ENCODE results near the gene FBXL20.

FBXL20 gene

DNA sequence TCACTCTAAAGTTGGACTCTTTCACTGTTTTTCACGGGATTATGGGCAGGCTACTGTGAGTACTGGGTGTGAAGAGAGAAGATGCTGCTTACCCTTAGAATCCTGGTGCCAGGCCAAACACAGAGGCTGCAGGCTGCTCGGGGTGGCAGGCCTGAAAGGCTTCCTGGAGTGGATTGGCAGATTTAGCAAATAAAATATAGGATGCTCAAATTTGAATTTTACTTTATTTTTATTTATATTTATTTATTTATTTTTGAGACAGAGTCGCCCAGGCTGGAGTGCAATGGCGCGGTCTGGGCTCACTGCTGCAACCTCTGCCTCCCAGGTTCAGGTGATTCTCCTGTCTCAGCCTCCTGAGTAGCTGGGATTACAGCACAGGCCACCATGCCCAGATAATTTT is 160.8 kb downstream of the FBXL20 start:
- no peaks in the 10 kb centered on the region for H3K36me3 Mint-ChIP-seq
- DNase-seq = no peak
- CTCF ChIA-PET = interaction anchor here (1.2 to 8.8 kb wide), 2 partner anchors 35 to 41 kb away, joined by 3 to 162 read pairs; partner anchors contain the start of gene RPL19
- peaks cover 39% of the 10 kb centered on the region for H3K27me3 Mint-ChIP-seq
- no peak overlapping the region for H3K27ac Mint-ChIP-seq
- H3K4me1 Mint-ChIP-seq = peaks cover 34% of the 10 kb centered on the region
- no peaks in the 10 kb centered on the region for H3K9me3 Mint-ChIP-seq
- H3K4me3 Mint-ChIP-seq = no peak overlapping the region

DNA sequence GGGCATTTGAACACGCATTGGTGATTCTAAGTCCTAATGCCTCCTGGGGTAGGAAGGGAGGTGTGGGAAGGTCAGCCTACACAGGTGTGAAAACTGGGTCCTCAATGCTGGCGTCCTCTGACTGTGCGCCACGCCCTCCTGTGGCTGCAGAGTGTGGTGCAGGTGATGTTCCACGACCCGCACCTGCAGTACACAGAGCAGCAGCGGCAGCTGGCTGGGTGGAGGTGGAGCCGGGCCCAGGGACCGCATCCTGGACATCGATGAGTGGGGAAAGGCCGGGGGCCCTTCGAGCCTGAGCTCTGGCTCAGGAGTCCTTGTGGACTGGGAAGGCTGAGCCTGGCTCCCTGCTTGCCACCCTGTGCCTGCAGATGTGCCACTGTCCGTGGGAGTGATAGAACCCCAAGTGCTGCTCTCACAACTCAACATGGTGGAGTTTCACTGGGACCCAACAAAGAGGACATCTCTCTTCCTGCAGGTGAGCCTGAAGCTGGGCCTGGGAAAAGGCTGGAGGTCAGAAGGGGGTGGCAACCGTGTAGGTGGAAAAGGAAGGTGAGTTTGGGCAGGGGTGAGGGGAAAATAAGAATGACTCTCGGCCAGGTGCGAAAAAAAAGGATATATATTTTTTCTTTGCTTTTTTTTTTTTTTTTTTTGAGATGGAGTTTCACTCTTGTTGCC is 161.6 kb downstream of the FBXL20 start:
- Mint-ChIP-seq H3K4me1 (peaks cover 33% of the 10 kb centered on the region), H3K27me3 (peaks cover 39% of the 10 kb centered on the region), H3K36me3 (no peaks in the 10 kb centered on the region), H3K9me3 (no peaks in the 10 kb centered on the region), H3K27ac (no peak overlapping the region), H3K4me3 (no peak overlapping the region)
- CTCF ChIA-PET = interaction anchor here (1.4 to 8.8 kb wide), 5 partner anchors 9 to 74 kb away, joined by 4 to 162 read pairs (median 5); partner anchors contain the start of gene ARL5C
- peak; percentile 82 for DNase-seq

DNA sequence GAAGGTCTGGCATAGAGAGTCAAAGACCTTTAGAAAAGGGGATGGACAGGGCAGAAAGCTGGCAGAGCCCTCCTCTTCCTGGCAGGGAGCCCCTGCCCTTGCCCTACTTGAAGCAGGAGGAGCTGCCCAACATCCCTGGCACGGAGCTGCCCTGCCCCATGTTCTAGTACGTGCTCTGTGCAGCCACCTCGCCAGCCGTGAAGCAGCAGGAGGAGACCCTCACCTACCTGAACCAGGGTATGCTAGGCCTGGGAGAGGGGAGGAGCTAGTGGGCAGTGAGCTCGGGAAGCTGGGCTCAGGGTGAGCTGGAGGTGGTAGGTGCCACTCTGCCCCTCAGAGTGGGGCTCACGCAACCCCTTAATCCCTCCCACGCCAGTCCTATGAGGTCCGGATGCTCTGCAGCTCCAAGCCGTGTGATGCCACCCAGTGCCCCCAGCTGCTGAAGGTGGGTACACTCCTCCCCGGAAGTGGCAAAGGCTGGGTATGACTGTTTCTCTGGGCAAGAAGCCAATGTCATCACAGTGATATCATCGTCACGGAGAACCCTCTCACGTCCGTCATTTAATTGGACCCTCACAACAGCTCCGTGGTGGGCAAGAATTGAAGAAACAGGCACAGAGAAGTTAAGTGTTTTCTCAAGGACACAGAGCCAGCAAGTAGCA is 163.0 kb downstream of the FBXL20 start:
- peak; percentile 76 for DNase-seq
- CTCF ChIA-PET = interaction anchor here (1.2 to 8.8 kb wide), 10 partner anchors 8 to 255 kb away, joined by 3 to 162 read pairs (median 6); partner anchors contain the start of gene ARL5C
- peaks cover 32% of the 10 kb centered on the region for H3K27me3 Mint-ChIP-seq
- peaks cover 23% of the 10 kb centered on the region for H3K4me1 Mint-ChIP-seq
- H3K27ac Mint-ChIP-seq = peak overlapping the region; percentile 72
- H3K36me3 Mint-ChIP-seq = no peaks in the 10 kb centered on the region
- no peaks in the 10 kb centered on the region for H3K9me3 Mint-ChIP-seq
- peak overlapping the region; percentile 12 for H3K4me3 Mint-ChIP-seq

DNA sequence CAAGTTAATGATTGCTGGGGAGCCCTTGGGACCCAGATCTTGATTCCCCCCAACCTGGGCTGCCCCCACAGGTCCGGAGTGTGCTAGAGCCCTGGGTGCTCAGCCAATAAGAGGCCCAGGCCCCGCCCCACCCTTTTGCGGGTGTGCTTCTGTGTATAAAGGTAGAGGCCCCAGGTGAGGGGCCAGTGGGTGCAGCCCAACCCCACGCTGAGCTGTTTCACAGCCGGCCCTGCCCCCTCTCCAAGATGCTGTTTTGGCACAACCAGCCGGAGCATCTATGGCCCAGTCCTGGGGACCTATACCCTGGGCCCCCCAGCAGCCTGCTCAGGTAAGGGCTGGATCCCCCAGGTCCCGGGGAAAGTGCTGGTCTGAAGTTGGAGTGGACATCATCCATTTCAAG is 163.8 kb downstream of the FBXL20 start:
- Mint-ChIP-seq H3K9me3 (no peaks in the 10 kb centered on the region), H3K4me1 (peaks cover 23% of the 10 kb centered on the region), H3K36me3 (no peaks in the 10 kb centered on the region), H3K27ac (no peak overlapping the region), H3K27me3 (peaks cover 38% of the 10 kb centered on the region), H3K4me3 (no peak overlapping the region)
- CTCF ChIA-PET = interaction anchor here (1.4 to 8.8 kb wide), 5 partner anchors 10 to 111 kb away, joined by 3 to 162 read pairs (median 14); no protein-coding TSS in a partner anchor
- DNase-seq = no peak

DNA sequence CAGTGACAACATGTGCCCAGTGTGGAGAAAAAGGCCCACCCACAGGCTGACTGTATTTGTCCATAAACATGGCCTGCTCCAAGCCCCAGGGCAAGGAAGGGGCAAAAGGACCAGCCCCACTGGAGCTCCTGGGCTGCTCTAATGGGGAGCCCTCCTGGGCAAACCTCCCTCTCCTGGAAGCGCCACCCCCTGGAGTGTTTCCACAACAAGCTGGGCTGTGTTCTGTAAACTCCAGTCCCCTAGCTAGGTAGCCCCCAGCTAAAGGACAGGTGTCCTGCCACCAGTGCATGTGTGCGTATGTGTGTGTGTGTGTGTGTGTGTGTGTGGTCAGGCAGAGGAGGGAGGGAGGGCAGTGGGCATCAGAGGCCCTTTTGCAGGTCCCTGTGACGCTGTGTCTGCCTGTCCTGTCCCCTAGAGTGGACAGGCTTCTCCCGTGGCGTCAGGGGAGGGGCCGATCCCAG is 164.4 kb downstream of the FBXL20 start:
- CTCF ChIA-PET = interaction anchor here (1.1 to 8.8 kb wide), 10 partner anchors 8 to 386 kb away, joined by 3 to 162 read pairs (median 6); partner anchors contain the start of gene RPL19
- Mint-ChIP-seq H3K4me3 (no peak overlapping the region), H3K27me3 (peaks cover 42% of the 10 kb centered on the region), H3K9me3 (no peaks in the 10 kb centered on the region), H3K27ac (no peak overlapping the region), H3K36me3 (no peaks in the 10 kb centered on the region), H3K4me1 (peaks cover 23% of the 10 kb centered on the region)
- no peak for DNase-seq

DNA sequence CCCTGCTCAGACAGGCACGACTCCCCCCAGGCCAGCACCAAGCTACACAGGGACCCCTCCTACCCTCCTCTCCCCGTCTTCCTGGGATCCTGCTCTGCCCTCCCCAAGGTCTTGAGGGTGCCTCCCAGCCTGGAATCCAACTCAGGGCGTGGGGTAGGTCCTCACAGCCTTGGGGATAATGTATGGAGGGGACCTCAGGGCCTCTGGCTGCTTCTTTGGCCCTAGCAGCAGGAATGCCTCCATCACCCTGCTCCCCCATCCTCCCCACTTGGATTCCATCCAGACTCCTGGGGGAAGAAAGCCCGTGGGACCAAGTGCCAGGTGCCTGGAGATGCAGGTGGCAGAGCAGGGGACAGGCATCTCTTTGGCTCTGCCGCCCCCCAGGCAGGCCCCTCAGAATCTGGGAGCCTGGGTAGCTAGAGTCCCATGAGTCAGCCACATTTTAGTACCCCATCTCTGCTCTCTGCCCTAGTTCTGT is 164.9 kb downstream of the FBXL20 start:
- CTCF ChIA-PET = interaction anchor here (0.5 to 8.8 kb wide), 23 partner anchors 9 to 432 kb away, joined by 3 to 162 read pairs (median 4); partner anchors contain the start of gene RPL19
- Mint-ChIP-seq H3K36me3 (no peaks in the 10 kb centered on the region), H3K27me3 (peaks cover 46% of the 10 kb centered on the region), H3K4me1 (peaks cover 28% of the 10 kb centered on the region), H3K9me3 (no peaks in the 10 kb centered on the region), H3K4me3 (no peak overlapping the region), H3K27ac (no peak overlapping the region)
- no peak for DNase-seq

DNA sequence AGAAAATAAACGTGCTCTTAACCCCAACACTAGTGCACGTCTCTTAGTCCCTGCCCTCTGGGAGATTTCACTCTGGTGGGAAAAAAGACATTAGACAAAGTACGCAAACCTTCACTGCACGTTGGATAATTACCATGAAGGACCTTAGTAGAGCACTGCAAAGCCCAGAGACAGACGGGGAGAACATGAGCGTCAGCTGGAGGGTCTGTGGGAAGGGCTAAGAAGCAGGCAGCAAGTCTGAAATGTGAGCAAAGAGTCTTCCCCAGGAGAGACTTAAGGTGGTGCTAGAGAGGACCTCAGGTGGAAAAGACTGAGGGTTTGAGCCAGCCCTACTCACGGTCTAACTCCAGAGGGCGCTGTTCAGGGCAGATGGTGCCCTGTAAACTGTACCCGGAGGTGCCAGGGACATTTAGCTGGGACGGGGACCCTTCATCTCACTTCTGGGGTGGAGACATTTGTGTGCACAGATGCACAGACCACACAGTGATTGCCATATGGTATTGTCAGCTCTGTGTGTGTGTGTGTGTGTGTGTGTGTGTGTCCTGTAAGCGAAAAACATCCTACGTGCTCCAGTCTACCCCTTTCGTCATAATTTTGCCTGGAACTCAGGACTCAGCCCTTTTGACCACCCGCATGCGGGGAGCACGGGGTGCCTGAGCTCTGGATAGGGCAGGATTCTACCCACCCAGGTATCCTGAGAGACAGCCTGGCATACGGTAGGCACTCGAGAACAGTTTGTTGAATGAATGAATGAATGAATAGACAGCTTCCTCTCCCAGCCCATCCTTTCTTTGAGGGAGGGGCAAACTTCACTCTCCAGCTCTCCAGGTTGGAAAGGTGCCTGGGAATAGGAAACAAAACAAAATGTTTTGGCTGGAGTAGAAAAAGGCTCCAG is 165.6 kb downstream of the FBXL20 start:
- no peak overlapping the region for H3K4me3 Mint-ChIP-seq
- CTCF ChIA-PET = interaction anchor here (0.5 to 8.8 kb wide), 28 partner anchors 9 to 568 kb away, joined by 3 to 162 read pairs (median 4); partner anchors contain the start of genes FBXL20 and RPL19

DNA sequence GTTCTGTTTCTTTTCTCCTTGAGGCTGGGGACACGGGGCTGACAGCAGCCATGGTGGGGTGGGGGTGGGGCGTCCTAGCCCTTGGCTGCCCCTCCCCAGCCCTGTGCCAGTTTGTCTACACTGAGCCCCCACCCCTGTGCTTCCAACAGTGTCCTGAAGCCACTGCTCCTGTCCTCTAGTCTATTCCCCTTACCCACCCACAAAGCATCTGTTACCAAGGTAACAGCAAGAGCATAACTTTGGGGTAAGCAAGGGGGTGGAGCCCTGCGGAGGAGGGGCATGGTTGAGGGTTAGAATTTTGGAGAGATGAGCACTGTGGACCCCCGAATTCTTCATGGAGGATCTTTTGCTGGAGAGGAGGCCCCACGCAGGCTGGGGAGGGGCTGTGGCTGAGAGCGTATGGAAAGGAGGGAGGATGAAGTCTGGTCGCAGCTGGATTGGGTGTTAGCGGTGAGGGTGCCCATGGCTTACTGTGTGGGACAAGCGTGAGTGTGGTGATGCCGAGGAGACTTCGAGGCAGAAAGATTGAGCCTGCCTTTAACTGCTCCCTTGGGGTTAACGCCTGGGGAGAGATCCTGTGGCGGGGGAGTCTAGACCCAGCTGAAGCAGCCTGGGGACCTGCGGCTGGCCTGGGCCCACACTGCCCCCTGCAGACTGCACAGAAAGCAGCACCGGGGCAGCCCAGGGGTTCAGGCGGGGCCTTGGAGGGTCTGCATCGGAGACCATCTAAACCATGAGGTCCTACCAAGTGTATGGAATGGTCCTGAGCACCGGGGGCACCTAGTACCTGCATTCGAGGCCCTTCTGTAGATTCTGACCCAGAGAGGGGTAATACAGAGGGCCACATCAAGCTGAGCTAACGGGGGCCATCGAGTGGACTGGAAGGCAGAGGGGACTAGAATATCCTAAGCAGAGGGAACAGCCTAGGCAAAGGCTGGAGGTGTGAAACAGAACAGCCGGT is 169.6 kb downstream of the FBXL20 start:
- Mint-ChIP-seq H3K27me3 (peaks cover 66% of the 10 kb centered on the region), H3K27ac (no peak overlapping the region), H3K4me3 (no peak overlapping the region), H3K9me3 (no peaks in the 10 kb centered on the region), H3K4me1 (peaks cover 9% of the 10 kb centered on the region), H3K36me3 (no peaks in the 10 kb centered on the region)
- CTCF ChIA-PET = interaction anchor here (0.6 to 5.0 kb wide), 16 partner anchors 9 to 294 kb away, joined by 3 to 74 read pairs (median 4); partner anchors contain the start of genes ARL5C and RPL19
- peak; percentile 66 for DNase-seq

More for the DNA sequence above, 165.6 kb downstream of the FBXL20 start:
- peaks cover 53% of the 10 kb centered on the region for H3K27me3 Mint-ChIP-seq
- DNase-seq = peak; percentile 74
- peaks cover 28% of the 10 kb centered on the region for H3K4me1 Mint-ChIP-seq
- H3K36me3 Mint-ChIP-seq = no peaks in the 10 kb centered on the region
- no peak overlapping the region for H3K27ac Mint-ChIP-seq
- H3K9me3 Mint-ChIP-seq = no peaks in the 10 kb centered on the region

DNA sequence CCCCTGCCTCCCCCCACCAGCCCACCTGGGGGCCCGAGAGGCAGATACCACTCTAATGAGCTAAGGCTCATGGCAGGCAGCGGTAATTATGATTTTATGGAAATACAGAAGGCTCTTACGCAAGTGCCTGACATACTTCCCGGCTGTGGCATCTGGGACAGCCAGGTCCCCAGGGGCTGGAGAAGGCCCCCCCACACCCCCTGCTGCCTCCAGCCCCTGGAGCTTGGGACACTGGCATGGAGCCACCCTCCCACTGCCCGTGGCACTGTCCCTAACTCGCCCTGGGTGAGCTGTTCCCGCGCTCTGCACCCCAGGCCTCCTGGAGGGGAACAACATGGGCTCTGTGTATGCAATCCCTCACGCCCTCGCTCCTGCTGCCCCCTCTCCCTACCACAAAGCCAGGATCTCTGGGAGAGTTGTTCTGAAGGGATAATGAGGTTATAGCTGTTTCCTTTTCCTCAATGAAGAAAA is 170.3 kb downstream of the FBXL20 start:
- DNase-seq = no peak
- Mint-ChIP-seq H3K4me3 (no peak overlapping the region), H3K4me1 (peaks cover 11% of the 10 kb centered on the region), H3K27ac (no peak overlapping the region), H3K36me3 (no peaks in the 10 kb centered on the region), H3K27me3 (peaks cover 70% of the 10 kb centered on the region), H3K9me3 (no peaks in the 10 kb centered on the region)
- CTCF ChIA-PET = interaction anchor here (1.0 to 5.0 kb wide), 8 partner anchors 8 to 248 kb away, joined by 3 to 74 read pairs (median 6); no protein-coding TSS in a partner anchor

DNA sequence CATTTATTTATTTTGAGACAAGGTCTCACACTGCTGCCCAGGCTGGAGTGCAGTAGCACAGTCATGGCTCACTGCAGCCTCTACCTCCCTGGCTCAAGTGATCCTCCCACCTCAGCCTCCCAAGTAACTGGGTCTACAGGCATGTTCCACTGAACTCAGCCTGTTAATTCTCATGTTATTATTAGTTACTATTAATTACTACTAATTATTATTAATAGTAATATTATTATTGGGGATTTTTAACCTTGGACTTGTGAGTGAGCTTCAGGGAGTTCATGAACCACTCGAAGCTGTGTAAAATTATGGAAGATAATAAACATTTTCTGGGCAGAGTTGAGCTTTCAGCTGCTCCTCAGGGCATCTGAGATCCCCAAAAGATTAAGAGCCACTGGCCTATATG is 171.1 kb downstream of the FBXL20 start:
- no peaks in the 10 kb centered on the region for H3K36me3 Mint-ChIP-seq
- H3K27ac Mint-ChIP-seq = no peak overlapping the region
- no peaks in the 10 kb centered on the region for H3K9me3 Mint-ChIP-seq
- H3K4me1 Mint-ChIP-seq = peaks cover 11% of the 10 kb centered on the region
- peaks cover 74% of the 10 kb centered on the region for H3K27me3 Mint-ChIP-seq
- no peak for DNase-seq
- H3K4me3 Mint-ChIP-seq = no peak overlapping the region
- CTCF ChIA-PET = interaction anchor here (1.0 to 5.0 kb wide), 6 partner anchors 9 to 247 kb away, joined by 4 to 74 read pairs (median 6); no protein-coding TSS in a partner anchor

DNA sequence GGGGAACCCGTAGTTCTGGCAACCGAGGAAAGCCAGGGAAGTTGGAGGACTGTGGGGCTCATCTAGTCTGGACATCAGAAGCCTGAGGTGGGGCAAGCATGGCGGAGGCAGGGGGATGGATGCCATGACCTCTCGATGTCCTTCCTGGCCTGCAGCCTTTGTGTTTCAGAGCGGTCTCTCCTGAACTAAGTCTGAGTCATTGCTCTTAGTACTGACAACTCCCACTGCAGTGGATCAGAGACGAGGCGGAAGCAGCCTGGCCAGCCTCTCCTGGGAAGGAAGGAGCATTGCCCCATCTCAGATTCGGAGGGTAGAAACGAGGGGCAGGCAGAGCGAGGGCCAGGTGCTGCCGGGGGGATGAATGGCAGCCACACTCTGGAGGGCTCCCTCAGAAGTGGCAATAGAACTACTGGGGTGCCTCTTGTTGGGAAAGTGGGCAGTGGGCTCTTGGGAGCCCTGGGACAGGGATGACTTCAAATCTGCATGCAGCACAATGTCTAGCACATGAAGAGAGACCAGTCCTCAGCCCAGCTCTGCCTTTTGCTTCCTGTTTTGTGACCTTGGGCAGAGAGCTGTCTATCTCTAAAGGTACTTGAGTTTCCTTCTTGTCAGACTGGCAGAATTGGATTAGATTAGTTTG is 172.0 kb downstream of the FBXL20 start:
- Mint-ChIP-seq H3K4me1 (peaks cover 13% of the 10 kb centered on the region), H3K9me3 (no peaks in the 10 kb centered on the region), H3K27me3 (peaks cover 83% of the 10 kb centered on the region), H3K27ac (no peak overlapping the region), H3K4me3 (no peak overlapping the region), H3K36me3 (no peaks in the 10 kb centered on the region)
- CTCF ChIA-PET = interaction anchor here (1.4 to 5.0 kb wide), 4 partner anchors 10 to 22 kb away, joined by 4 to 74 read pairs (median 14); no protein-coding TSS in a partner anchor
- no peak for DNase-seq

DNA sequence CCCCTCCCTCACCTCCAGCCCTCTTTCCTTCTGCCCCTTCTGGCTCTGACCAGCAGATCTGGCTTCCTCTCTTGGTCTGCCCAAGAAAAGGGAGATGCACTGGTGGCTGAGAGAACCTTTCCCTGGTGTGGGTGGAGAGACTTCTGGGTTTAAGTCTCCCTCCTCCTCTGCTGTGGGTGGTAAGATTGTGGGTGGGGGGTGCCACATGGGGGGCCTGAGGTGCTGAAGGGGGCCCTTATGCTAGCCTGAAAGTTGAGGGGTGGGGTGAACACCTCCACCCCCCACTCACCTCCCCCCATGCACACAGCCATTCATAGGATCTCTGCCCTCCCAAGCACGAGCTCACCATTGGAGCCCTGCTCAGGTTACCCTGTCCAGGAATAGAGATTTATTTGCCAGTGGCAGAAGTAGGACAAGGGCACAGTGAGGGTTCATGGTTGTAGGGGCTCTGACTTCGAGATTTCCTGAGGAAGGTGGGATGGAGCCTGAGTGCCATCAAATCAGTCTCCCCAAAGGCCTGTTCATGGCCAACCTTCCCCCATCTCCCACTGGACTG is 174.0 kb downstream of the FBXL20 start:
- CTCF ChIA-PET = interaction anchor here (1.6 kb wide), 1 partner anchor 11 kb away, joined by 8 read pairs; no protein-coding TSS in a partner anchor

More for the DNA sequence above, 174.0 kb downstream of the FBXL20 start:
- Mint-ChIP-seq H3K9me3 (no peaks in the 10 kb centered on the region), H3K27ac (no peak overlapping the region), H3K4me1 (peaks cover 20% of the 10 kb centered on the region), H3K36me3 (no peaks in the 10 kb centered on the region), H3K27me3 (peaks cover 93% of the 10 kb centered on the region), H3K4me3 (no peak overlapping the region)
- DNase-seq = no peak

Data from activated naive CD4-positive, alpha-beta T cell treated with anti-CD3 and anti-CD28 coated beads, Interleukin-2, amount 10 ng/mL, durations not matched to agents 7 days and 5 days (primary cell).